Ishikawa (cell line): ENCODE measurements around the gene YRDC.
A peak's percentile ranks its signal among the peaks of the same experiment; 100 is the strongest.

Source experiments
- CEBPB ChIP-seq: IDR thresholded peaks from 2 replicates; pipeline ENCODE4 v1.6.1; 2012
- CREB1 ChIP-seq: IDR thresholded peaks from 2 replicates; pipeline ENCODE4 v1.6.1; 2012; ENCODE audit warnings: low read depth
- EGR1 ChIP-seq: IDR thresholded peaks from 2 replicates; pipeline ENCODE4 v1.6.1; 2012
- EP300 ChIP-seq: IDR thresholded peaks from 2 replicates; pipeline ENCODE4 v1.6.1; 2012; ENCODE audit warnings: borderline replicate concordance
- FOXM1 ChIP-seq: IDR thresholded peaks from 2 replicates; pipeline ENCODE4 v1.6.1; 2012; ENCODE audit warnings: low read depth, borderline replicate concordance
- NFIC ChIP-seq: IDR thresholded peaks from 2 replicates; pipeline ENCODE4 v1.6.1; 2012
- RAD21 ChIP-seq: IDR thresholded peaks from 2 replicates; pipeline ENCODE4 v1.6.1; 2012; ENCODE audit warnings: low read depth
- TCF12 ChIP-seq: IDR thresholded peaks from 2 replicates; pipeline ENCODE4 v1.6.1; 2012; ENCODE audit warnings: low read depth
- YY1 ChIP-seq: IDR thresholded peaks from 2 replicates; pipeline ENCODE4 v1.6.1; 2012; ENCODE audit warnings: low read depth
- ZBTB7A ChIP-seq: IDR thresholded peaks from 2 replicates; pipeline ENCODE4 v1.6.1; 2012; ENCODE audit warnings: low read depth
- TF ChIP-seq, protein P1 (sequence below): IDR thresholded peaks from 2 replicates; pipeline ENCODE4 v1.6.1; 2012
- TF ChIP-seq, protein P2 (sequence below): IDR thresholded peaks from 2 replicates; pipeline ENCODE4 v1.6.1; 2012; ENCODE audit warnings: low read depth, mild to moderate bottlenecking
- TF ChIP-seq, protein P3 (sequence below): IDR thresholded peaks from 2 replicates; pipeline ENCODE4 v1.6.1; 2012

- TF ChIP-seq EP300 (no peak), FOXM1 (no peak), CEBPB (no peak), RAD21 (peak; percentile 12; the same call in 1 of the 2 replicates), TCF12 (0 out of 2 replicates have a peak, but pooled peaks have one; percentile 0), NFIC (no peak), EGR1 (no peak), YY1 (peak; percentile 48; the same call in 1 of the 2 replicates), ZBTB7A (no peak), CREB1 (no peak)
- TF ChIP-seq, protein P1, sequence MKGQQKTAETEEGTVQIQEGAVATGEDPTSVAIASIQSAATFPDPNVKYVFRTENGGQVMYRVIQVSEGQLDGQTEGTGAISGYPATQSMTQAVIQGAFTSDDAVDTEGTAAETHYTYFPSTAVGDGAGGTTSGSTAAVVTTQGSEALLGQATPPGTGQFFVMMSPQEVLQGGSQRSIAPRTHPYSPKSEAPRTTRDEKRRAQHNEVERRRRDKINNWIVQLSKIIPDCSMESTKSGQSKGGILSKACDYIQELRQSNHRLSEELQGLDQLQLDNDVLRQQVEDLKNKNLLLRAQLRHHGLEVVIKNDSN = no peak
- TF ChIP-seq, protein P2, sequence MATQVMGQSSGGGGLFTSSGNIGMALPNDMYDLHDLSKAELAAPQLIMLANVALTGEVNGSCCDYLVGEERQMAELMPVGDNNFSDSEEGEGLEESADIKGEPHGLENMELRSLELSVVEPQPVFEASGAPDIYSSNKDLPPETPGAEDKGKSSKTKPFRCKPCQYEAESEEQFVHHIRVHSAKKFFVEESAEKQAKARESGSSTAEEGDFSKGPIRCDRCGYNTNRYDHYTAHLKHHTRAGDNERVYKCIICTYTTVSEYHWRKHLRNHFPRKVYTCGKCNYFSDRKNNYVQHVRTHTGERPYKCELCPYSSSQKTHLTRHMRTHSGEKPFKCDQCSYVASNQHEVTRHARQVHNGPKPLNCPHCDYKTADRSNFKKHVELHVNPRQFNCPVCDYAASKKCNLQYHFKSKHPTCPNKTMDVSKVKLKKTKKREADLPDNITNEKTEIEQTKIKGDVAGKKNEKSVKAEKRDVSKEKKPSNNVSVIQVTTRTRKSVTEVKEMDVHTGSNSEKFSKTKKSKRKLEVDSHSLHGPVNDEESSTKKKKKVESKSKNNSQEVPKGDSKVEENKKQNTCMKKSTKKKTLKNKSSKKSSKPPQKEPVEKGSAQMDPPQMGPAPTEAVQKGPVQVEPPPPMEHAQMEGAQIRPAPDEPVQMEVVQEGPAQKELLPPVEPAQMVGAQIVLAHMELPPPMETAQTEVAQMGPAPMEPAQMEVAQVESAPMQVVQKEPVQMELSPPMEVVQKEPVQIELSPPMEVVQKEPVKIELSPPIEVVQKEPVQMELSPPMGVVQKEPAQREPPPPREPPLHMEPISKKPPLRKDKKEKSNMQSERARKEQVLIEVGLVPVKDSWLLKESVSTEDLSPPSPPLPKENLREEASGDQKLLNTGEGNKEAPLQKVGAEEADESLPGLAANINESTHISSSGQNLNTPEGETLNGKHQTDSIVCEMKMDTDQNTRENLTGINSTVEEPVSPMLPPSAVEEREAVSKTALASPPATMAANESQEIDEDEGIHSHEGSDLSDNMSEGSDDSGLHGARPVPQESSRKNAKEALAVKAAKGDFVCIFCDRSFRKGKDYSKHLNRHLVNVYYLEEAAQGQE = peak; percentile 100
- TF ChIP-seq, protein P3, sequence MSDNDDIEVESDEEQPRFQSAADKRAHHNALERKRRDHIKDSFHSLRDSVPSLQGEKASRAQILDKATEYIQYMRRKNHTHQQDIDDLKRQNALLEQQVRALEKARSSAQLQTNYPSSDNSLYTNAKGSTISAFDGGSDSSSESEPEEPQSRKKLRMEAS = peak; percentile 92
These were observed 12.5 kb downstream of the YRDC start for GRCh38 chr1:37795340-37796125.
